HG03139 (cell line): ENCODE results near the gene EFCAB9.
A peak's percentile ranks its signal among the peaks of the same experiment; 100 is the strongest.
"Not testable (repeated sequence)": the region's sequence is repeated elsewhere in the genome, so short reads cannot be mapped to it uniquely, and the experiment has no call there.

Source experiments
- ATAC-seq: cut with Tn5 transposase; IDR thresholded peaks from one replicate; pipeline ENCODE4 v1.9.1; 2021; ENCODE audit not compliant: unreplicated experiment

EFCAB9 gene

GRCh38 chr5:172188033-172188892 is 5.7 kb upstream of the EFCAB9 start, which contains the start of gene STK10:
TSS of gene STK10 (minus strand) at chr5:172188224. CDS start at chr5:172188042, 182 bp downstream.
- ATAC-seq, result peak; percentile 69

DNA sequence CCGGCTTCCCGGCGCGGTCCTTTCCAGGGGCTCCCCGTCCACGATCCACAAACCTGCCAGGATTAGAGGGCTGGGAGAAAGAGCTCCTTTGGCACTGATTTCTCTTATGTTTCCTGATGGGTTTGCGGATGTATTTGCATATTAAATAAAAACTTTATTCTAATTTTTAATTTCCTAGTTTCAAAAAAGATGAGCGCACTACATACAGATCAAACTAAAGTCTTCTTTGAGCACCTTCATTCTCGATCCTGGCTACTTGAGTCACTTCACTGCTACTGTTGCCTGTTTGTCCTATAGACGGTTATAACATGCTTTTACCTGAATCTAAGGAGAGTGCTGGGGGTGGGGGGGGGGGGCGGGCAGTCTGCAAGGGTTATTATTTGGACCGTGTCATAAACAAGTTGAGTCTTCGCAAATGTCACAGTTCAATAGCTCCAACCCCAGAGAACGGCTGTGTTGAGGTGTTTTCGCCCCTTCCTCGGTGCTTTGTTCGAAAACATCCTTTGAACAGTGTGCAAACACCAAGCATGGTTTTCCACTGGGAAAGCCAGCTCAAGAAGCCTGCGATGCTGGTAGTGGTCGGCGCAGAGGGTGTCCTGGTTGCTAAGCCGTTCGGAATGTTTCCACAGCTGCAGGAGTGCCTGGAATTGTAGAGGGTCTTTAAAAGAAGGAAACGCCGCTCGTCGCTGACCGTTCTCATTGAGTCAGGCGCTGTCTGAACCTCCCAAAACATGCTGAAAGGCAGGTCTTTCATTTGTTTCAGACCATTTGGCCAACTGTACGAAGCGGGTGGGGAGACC is 4.9 kb upstream of the EFCAB9 start:
- ATAC-seq, result no peak

- ATAC-seq, result no peak
Observed at GRCh38 chr5:172189693-172190296, 4.2 kb upstream of the EFCAB9 start.

GRCh38 chr5:172194985-172195774 is 1.2 kb downstream of the EFCAB9 start:
- ATAC-seq, result no peak

DNA sequence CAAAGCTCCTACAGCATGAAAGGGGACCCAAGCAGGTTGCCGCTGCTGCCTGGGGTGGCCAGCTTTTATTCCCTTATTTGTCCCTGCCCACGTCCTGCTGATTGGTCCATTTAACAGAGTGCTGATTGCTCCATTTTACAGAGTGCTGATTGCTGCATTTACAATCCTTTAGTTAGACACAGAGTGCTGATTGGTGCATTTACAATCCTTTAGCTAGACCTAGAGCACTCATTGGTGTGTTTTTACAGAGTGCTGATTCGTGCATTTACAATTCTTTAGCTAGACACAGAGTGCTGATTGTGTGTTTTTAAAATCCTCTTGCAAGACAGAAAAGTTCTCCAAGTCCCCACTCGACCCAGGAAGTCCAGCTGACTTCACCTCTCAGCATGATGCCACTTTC is 3.8 kb downstream of the EFCAB9 start:
- not testable (repeated sequence) for ATAC-seq

- no peak for ATAC-seq
Observed at GRCh38 chr5:172199446-172199845, 5.5 kb downstream of the EFCAB9 start.

DNA sequence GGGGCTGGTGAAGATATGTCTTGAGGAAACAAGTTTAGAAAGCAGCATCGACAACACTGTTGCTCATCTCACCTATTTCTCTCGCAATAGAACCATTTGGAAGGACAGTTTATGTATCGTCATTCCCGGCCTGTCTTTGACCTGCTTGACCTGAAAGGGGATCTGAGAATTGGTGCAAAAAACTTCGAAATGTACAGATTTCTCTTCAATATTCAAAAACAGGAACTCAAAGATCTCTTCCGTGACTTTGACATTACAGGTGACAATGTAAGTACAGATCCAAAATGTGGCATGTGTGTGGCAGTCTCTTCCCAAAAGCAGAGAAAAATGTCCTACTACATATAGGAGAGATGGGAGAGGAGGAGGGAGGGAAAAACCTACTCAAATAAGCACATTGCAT is 6.5 kb downstream of the EFCAB9 start:
- ATAC-seq, result no peak

DNA sequence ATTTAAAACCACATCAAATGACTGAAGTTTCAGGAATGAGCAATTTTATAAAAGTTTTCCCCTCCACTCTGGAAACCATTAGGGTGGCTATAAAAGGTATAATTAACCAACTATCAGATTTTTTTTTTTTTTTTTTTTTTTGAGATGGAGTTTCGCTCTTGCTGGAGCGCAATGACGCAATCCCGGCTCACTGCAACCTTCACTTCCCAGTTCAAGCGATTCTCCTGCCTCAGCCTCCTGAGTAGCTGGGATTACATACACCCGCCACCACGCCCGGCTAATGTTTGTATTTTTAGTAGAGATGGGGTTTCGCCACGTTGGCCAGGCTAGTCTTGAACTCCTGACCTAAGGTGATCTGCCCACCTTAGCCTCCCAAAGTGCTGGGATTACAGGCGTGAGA is 12.0 kb downstream of the EFCAB9 start:
- not testable (repeated sequence) for ATAC-seq

- ATAC-seq, result no peak
Observed at GRCh38 chr5:172207511-172207910, 13.5 kb downstream of the EFCAB9 start.

DNA sequence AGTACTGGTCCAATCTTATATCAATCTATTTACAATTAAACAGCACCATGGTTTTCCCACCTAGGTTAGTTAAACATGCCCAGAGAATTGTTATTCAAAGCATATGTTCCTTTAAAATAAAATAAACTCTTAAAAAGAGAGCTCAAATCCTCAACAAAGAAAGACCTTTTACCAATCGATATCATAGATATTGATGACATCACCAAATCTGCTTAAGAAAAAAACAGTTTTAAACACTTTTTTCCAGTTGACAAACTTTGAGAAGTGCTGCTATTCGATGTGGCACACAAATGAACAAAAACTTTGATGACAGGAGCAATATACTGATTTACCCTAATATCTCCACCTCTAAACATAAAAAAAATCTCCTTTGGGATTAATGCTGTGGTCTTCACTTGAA is 15.7 kb downstream of the EFCAB9 start:
- ATAC-seq, result no peak

DNA sequence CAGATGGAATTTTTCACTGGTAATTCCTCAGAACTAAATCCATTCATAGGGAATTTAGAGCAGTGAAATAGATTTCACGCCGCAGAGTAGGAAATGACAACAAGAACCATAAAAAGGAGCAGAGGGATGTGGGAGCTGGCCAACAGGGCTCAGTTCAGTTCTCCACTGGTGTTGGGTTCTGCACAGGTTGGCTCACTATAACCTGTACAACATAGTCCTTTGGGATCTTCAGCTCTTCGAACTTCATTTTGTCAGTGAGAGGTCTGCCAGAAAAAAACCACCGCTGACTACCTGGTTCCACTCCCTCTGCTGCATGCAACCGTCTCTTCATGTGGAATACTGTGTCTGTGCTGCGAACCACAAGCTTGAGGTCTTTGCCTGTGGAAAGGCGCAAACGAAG is 17.7 kb downstream of the EFCAB9 start:
- no peak for ATAC-seq

GRCh38 chr5:172213126-172213525 is 19.2 kb downstream of the EFCAB9 start:
- ATAC-seq, result no peak

- ATAC-seq, result no peak
Observed at GRCh38 chr5:172216345-172216744, 22.4 kb downstream of the EFCAB9 start.

DNA sequence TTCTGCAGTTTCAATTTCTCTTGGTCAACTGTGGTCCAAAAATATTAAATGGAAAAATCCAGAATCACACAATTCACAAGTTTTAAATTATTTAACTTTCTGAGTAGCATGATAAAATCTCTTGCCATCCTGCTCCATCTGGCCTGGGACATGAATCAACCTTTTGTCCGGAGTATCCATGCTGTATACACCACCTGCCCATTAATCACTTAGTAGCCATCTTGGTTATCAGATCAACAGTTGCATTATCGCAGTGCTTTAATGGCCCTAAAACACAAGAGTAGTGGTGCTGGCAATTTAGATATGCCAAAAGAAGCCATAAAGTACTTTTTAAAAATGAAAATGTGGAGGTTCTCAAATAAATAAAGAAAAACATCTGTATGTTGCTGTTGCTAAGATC is 25.3 kb downstream of the EFCAB9 start:
- no peak for ATAC-seq

DNA sequence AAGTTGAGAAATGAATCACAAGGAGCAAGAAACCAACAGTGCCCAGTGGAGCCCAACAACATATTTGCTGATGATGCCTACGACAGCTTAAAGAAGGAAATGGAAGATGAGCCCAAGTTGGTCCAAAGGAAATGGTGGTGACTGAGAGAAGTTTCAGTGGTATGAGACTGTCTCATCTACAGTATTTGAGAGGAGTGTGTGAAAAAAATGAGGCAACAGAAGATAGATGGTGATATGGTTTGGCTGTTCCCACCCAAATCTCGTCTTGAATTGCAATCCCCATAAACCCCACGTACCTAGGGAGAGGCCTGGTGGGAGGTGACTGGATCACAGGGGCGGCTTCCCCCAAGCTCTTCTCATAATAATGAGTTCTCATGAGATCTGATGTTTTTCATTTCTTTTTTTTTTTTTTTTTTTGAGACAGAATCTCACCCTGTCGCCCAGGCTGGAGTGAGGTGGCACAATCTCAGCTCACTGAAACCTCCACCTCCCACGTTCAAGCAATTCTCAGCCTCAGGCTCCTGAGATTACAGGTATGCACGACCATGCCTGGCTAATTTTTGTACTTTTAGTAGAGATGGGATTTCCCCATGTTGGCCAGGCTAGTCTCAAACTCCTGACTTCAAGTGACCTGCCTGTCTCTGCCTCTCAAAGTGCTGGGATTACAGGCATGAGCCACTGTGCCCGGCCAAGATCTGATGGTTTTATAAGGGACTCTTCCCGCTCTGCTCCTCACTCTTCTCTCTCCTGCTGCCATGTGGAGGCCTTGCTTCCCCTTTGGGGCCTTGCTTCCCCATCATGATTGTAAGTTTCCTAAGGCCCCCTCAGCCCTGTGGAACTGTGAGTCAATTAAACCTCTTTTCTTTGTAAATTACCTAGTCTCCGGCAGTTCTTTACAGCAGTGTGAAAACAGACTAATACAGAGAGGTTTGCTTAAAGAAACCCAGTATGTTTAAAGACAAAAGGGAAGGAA is 30.2 kb downstream of the EFCAB9 start:
- ATAC-seq, result no peak

- ATAC-seq, result no peak
Observed at GRCh38 chr5:172224996-172225395, 31.0 kb downstream of the EFCAB9 start.

GRCh38 chr5:172229904-172230303 is 35.9 kb downstream of the EFCAB9 start:
- ATAC-seq, result no peak

GRCh38 chr5:172234031-172234430 is 40.1 kb downstream of the EFCAB9 start:
- ATAC-seq, result no peak

DNA sequence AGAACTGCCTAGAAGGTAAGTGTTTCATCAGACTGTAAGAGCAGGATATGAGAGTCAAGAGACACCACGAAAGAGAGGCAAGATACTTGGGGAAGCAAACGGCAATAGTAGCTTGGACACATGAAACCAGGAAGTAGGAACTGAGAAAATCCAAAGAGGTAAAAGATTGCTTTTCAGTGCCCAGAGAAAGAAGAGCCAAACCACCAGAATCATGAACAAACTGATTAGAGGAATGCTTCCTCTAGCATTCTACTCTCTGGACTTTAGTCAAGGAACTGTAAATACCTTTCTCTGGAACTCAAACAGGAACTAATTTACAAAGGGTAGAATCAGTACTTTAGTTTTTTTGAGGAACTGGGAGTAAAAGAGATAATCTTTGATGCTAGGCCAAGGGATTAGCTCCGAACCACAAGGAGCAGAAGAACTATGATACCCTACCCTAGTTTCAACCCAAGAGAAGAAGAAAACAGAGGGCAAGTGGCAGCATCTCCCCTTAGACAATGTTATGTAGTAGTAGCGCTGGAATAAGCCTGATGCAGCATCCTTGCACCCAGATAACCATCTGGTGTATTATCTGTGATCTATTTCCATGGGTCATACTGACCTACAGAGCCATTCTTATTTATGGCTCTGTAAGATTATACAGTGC is 41.3 kb downstream of the EFCAB9 start:
- peak; percentile 67 for ATAC-seq
